MCF 10A (cell line): ENCODE results near the gene OR2H1. TPM values are rescaled to one million over a fixed set of nuclear protein-coding genes. Genes with fewer than 3 reads are reported as not detected.

Experiments used
- BruUV-seq: library from RNA; stranded (reverse); fragments of 400-500 nt; replicated peaks from 2 replicates; lab custom pipeline; 2021; lab: Mats Ljungman, UMichigan
- CTCF ChIA-PET: fragments of 300-600 bp; sonication (Branson Sonifier 250); formaldehyde crosslinking; extraction: SDS; loops from one replicate; lab custom pipeline; 2021; ENCODE audit warnings: antibody characterized with exemption, inconsistent platforms; lab: Yijun Ruan, JAX
- POLR2A ChIA-PET: fragments of 300-600, 350-650 bp; sonication (Branson Sonifier 250); formaldehyde crosslinking; extraction: SDS; loops from one replicate; lab custom pipeline; 2020; ENCODE audit warnings: antibody characterized with exemption, inconsistent platforms; lab: Yijun Ruan, JAX
- DNase-seq: peaks from one replicate; pipeline ENCODE4 v3.0.0-alpha.2; 2018; ENCODE audit not compliant: unreplicated experiment
- H3K27ac Mint-ChIP-seq: one replicate; pipeline ENCODE4 v1.8.0; 2022; ENCODE audit warnings: mild to moderate bottlenecking, low read depth, mixed read lengths; ENCODE audit not compliant: unreplicated experiment
- H3K27me3 Mint-ChIP-seq: one replicate; pipeline ENCODE4 v1.8.0; 2022; ENCODE audit warnings: mixed read lengths; ENCODE audit not compliant: insufficient read depth, unreplicated experiment
- H3K36me3 Mint-ChIP-seq: one replicate; pipeline ENCODE4 v1.8.0; 2022; ENCODE audit warnings: mild to moderate bottlenecking, moderate library complexity, mixed read lengths; ENCODE audit not compliant: insufficient read depth, unreplicated experiment
- H3K4me1 Mint-ChIP-seq: one replicate; pipeline ENCODE4 v1.8.0; 2022; ENCODE audit warnings: mixed read lengths; ENCODE audit not compliant: insufficient read depth, unreplicated experiment
- H3K4me3 Mint-ChIP-seq: one replicate; pipeline ENCODE4 v1.8.0; 2022; ENCODE audit warnings: mild to moderate bottlenecking, moderate library complexity, mixed read lengths; ENCODE audit not compliant: unreplicated experiment
- H3K9me3 Mint-ChIP-seq: one replicate; pipeline ENCODE4 v1.8.0; 2022; ENCODE audit warnings: mixed read lengths; ENCODE audit not compliant: unreplicated experiment
- CTCF ChIP-seq: fragments of 200-600 bp; IDR thresholded peaks from one replicate; pipeline ENCODE4 v1.8.0; 2022; ENCODE audit warnings: antibody characterized with exemption, mild to moderate bottlenecking; ENCODE audit not compliant: unreplicated experiment
- intact Hi-C: fragments of 100-400 bp; cut with micrococcal nuclease; formaldehyde crosslinking; loops from 2 replicates; pipeline ENCODE4 v1.14.1; 2022
- total RNA-seq: library from RNA; stranded (reverse); gene quantifications from 2 replicates; pipeline ENCODE4 v1.2.3, GENCODE V29; 2022

The OR2H1 gene
- total RNA-seq, 1 experiment from 2014 or later, result not detected

DNA sequence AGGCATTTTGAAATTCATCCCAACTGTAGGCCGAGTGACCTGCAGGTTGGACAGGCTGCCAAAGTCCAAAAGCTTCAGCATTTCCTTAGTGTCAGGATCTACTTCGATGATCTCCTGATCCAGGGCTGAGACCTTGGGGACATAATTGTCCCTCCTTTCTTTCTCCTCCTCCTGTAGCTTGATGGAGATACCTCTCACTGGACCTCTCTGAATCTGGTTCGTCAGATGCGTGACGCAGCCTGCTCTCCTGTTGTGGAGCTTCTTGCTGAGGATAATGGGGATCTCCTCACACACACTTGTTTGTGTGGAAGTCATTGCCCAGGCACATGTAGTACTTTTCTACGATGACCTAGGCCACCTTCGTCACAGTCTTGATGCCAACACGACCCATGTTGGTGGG is 32.3 kb downstream of the OR2H1 start:
- intact Hi-C loops, result no loop called here
- DNase-seq, result no peak
- ChIA-PET CTCF (no interaction called here), POLR2A (no interaction called here)
- H3K36me3 Mint-ChIP-seq, result no peaks in the 10 kb centered on the region
- H3K27me3 Mint-ChIP-seq, result peaks cover 24% of the 10 kb centered on the region
- H3K4me1 Mint-ChIP-seq, result peaks cover 4% of the 10 kb centered on the region
- H3K27ac Mint-ChIP-seq, result no peak overlapping the region
- no peak for TF ChIP-seq CTCF
- BruUV-seq, result no TSS peak
- no peak overlapping the region for H3K4me3 Mint-ChIP-seq
- H3K9me3 Mint-ChIP-seq, result no peaks in the 10 kb centered on the region

DNA sequence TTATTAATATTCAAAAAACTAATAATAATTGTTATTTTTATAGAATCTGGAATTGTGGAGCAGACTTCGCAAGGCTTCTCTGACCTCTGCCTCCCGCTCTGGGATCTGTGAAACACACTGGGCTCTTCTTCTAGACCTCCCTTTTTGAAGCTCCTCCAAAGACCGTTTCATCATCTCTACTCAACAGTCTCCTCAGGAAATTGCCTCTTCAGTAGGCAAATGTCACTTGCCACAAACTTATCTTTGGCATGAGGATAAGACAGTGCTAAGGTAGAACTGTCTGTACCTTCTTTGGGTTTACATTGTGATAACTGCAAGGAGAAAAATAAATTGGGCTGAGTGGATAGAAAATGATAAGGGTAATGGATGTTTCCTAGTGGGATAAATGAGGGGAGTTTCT is 33.1 kb downstream of the OR2H1 start:
- Mint-ChIP-seq H3K4me3 (no peak overlapping the region), H3K36me3 (no peaks in the 10 kb centered on the region), H3K27ac (no peak overlapping the region), H3K27me3 (peaks cover 31% of the 10 kb centered on the region), H3K9me3 (no peaks in the 10 kb centered on the region), H3K4me1 (peaks cover 4% of the 10 kb centered on the region)
- no peak for DNase-seq
- POLR2A ChIA-PET, result no interaction called here
- intact Hi-C loops, result no loop called here
- no peak for TF ChIP-seq CTCF
- no TSS peak for BruUV-seq
- CTCF ChIA-PET, result no interaction called here

GRCh38 chr6:29490552-29490951 is 33.6 kb downstream of the OR2H1 start:
- POLR2A ChIA-PET, result no interaction called here
- H3K36me3 Mint-ChIP-seq, result no peaks in the 10 kb centered on the region
- DNase-seq, result no peak
- H3K9me3 Mint-ChIP-seq, result no peaks in the 10 kb centered on the region
- BruUV-seq, result no TSS peak
- no peak overlapping the region for H3K27ac Mint-ChIP-seq
- H3K4me1 Mint-ChIP-seq, result peaks cover 4% of the 10 kb centered on the region
- no peak overlapping the region for H3K4me3 Mint-ChIP-seq
- TF ChIP-seq CTCF, result no peak
- CTCF ChIA-PET, result no interaction called here
- intact Hi-C loops, result no loop called here
- H3K27me3 Mint-ChIP-seq, result peaks cover 31% of the 10 kb centered on the region

GRCh38 chr6:29491574-29491973 is 34.6 kb downstream of the OR2H1 start:
- H3K4me1 Mint-ChIP-seq, result peaks cover 4% of the 10 kb centered on the region
- TF ChIP-seq CTCF, result no peak

More at GRCh38 chr6:29491574-29491973, 34.6 kb downstream of the OR2H1 start:
- Mint-ChIP-seq H3K9me3 (no peaks in the 10 kb centered on the region), H3K27ac (no peak overlapping the region), H3K36me3 (no peaks in the 10 kb centered on the region), H3K27me3 (peaks cover 33% of the 10 kb centered on the region), H3K4me3 (no peak overlapping the region)
- ChIA-PET CTCF (interaction anchor here (0.7 kb wide), 1 partner anchor 125 kb away, joined by 3 read pairs; no protein-coding TSS in a partner anchor), POLR2A (no interaction called here)
- intact Hi-C loops, result no loop called here
- BruUV-seq, result no TSS peak
- no peak for DNase-seq
